ENCODE results near the gene TTPAL. TPM values are rescaled to one million over a fixed set of nuclear protein-coding genes. Genes with fewer than 3 reads are reported as not detected.

The TTPAL gene
- total and polyA plus RNA-seq, 2 donors (not counting 3 experiments of a cell fraction or from before 2014, with no cell fraction given), result 4.0 to 8.0 TPM

DNA sequence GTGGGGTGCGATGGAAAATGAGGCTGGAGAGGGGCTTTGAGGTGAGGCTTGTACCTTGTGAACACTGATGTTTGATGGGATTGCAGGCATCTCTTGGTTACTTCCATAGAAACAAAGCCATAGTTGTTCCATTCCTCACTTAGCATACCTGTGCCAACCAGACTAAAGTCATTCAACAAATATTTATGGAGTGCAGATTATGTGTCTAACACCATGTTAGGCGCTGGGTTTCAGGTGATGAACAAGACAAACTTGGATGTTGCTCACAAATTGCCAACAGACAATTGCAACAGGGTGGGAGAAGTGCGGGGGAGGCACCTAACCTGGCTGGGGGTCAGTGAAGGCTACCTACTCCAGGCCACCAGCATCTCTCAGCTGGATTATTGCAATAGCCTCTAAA lies 1.5 kb downstream of the TTPAL start:
- dilution Hi-C loops (cut with MboI; ENCODE audit: extremely low pct_ligation_motif_present, low sequenced_read_pairs) (no loop called here), intact Hi-C loops (cut with micrococcal nuclease) (loop anchor here (2.0 to 10.0 kb wide), 3 partner anchors 46 to 408 kb away; partner anchors contain the start of genes SERINC3 and YWHAB)
- H3K4me2 ChIP-seq (ENCODE audit: insufficient read depth, low read length), result no peak overlapping the region
- H3K27me3 ChIP-seq (ENCODE audit: control insufficient read depth in 2 of 2, insufficient read depth in 2 of 2, low read length in 2 of 2), result peaks cover 0 to 2% of the 10 kb centered on the region in 2 experiments
- CTCF ChIA-PET, result no interaction called here
- BruUV-seq (replicated peaks), result no TSS peak
- H3K79me2 ChIP-seq (ENCODE audit: control insufficient read depth, insufficient read depth, low read length), result no peaks in the 10 kb centered on the region
- no peak overlapping the region for H2AFZ ChIP-seq (ENCODE audit: low read depth, low read length)
- POLR2A ChIA-PET, result no interaction called here
- no peaks in the 10 kb centered on the region for H4K20me1 ChIP-seq (replicated peaks; ENCODE audit: control insufficient read depth, extremely low read depth, insufficient read depth, low read length)
- no peak overlapping the region for H3K9ac ChIP-seq (replicated peaks; ENCODE audit: extremely low read depth, insufficient read depth, low read length)
- H3K9me3 ChIP-seq (replicated peaks; ENCODE audit: control insufficient read depth, insufficient read depth, low read length), result no peaks in the 10 kb centered on the region
- H3K9me1 ChIP-seq (replicated peaks; ENCODE audit: control insufficient read depth, extremely low read depth, insufficient read depth, low read length), result no peaks in the 10 kb centered on the region
- DNase-seq (ENCODE audit: low read depth, low spot score), result no peak
- peaks cover 0 to 7% of the 10 kb centered on the region in 2 experiments for H3K36me3 ChIP-seq (ENCODE audit: control insufficient read depth in 2 of 2, extremely low read depth in 1 of 2, insufficient read depth in 2 of 2, low read length in 2 of 2)
- no peak overlapping the region for H3K27ac ChIP-seq (ENCODE audit: insufficient read depth, low read depth, low read length)
- peaks cover 13% of the 10 kb centered on the region for H3K4me1 ChIP-seq (ENCODE audit: control insufficient read depth, extremely low read depth, insufficient read depth, low read length)
- TF ChIP-seq, protein P1, sequence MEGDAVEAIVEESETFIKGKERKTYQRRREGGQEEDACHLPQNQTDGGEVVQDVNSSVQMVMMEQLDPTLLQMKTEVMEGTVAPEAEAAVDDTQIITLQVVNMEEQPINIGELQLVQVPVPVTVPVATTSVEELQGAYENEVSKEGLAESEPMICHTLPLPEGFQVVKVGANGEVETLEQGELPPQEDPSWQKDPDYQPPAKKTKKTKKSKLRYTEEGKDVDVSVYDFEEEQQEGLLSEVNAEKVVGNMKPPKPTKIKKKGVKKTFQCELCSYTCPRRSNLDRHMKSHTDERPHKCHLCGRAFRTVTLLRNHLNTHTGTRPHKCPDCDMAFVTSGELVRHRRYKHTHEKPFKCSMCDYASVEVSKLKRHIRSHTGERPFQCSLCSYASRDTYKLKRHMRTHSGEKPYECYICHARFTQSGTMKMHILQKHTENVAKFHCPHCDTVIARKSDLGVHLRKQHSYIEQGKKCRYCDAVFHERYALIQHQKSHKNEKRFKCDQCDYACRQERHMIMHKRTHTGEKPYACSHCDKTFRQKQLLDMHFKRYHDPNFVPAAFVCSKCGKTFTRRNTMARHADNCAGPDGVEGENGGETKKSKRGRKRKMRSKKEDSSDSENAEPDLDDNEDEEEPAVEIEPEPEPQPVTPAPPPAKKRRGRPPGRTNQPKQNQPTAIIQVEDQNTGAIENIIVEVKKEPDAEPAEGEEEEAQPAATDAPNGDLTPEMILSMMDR (IDR thresholded peaks at IDR 0.05; ENCODE audit: extremely low read depth in 1 of 2, insufficient read depth in 1 of 2, low read depth in 1 of 2, low read length in 2 of 2), result no peak
- TF ChIP-seq JUN (IDR thresholded peaks at IDR 0.05; ENCODE audit: borderline replicate concordance, insufficient read depth, insufficient read length, low read depth) (no peak), POLR2AphosphoS5 (IDR thresholded peaks at IDR 0.05; ENCODE audit: insufficient read depth, low read depth, low read length) (no peak)
- FAIRE-seq, result no peak
- H3K4me3 ChIP-seq (replicated peaks in 1 of 3; ENCODE audit: insufficient read depth in 1 of 3, low read depth in 1 of 3, low read length in 3 of 3), result no peak overlapping the region

DNA sequence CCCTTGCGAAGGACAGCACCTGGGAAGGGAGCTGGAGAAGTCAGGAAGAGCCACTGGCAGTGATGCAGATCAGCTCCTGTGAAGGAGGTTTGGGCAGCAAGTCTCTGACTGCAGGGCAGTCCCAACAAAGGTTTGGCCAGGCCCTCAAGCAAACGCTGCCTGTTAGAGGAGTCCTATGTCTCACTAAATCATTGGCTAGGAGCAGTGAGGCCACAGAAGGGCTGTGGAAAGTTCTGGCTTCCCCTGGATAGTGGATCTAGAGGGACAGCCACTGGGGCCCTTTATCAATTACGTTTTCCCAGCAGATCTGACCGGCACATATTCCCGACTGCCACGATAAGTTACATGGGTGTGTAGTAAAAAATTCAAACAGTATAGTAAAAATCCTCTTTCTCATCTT lies 2.5 kb downstream of the TTPAL start:
- ChIA-PET CTCF (no interaction called here), POLR2A (no interaction called here)
- no peak for TF ChIP-seq GATA2 (IDR thresholded peaks at IDR 0.05; ENCODE audit: insufficient read depth, insufficient read length, low read depth, low read length)
- no peak for TF ChIP-seq POLR2AphosphoS5 (IDR thresholded peaks at IDR 0.05; ENCODE audit: insufficient read depth, low read depth, low read length)
- TF ChIP-seq POLR2A (IDR thresholded peaks at IDR 0.05; ENCODE audit: low read depth, low read length), result no peak
- TF ChIP-seq EZH2 (IDR thresholded peaks at IDR 0.05; ENCODE audit: borderline replicate concordance, low read depth, low read length, severe bottlenecking), result no peak
- no peak for TF ChIP-seq FOS (IDR thresholded peaks at IDR 0.05; ENCODE audit: borderline replicate concordance, insufficient read depth, low read length)
- no peak for TF ChIP-seq MYC (IDR thresholded peaks at IDR 0.05; ENCODE audit: low read depth, low read length)
- TF ChIP-seq JUN (IDR thresholded peaks at IDR 0.05; ENCODE audit: borderline replicate concordance, insufficient read depth, insufficient read length, low read depth), result no peak
- TF ChIP-seq, protein P2, sequence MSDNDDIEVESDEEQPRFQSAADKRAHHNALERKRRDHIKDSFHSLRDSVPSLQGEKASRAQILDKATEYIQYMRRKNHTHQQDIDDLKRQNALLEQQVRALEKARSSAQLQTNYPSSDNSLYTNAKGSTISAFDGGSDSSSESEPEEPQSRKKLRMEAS (IDR thresholded peaks at IDR 0.05; ENCODE audit: insufficient read depth, insufficient read length), result no peak
- TF ChIP-seq, protein P1 (IDR thresholded peaks at IDR 0.05; ENCODE audit: extremely low read depth in 1 of 2, insufficient read depth in 1 of 2, low read depth in 1 of 2, low read length in 2 of 2), result no peak
- no peak for DNase-seq (ENCODE audit: low read depth, low spot score)
- Histone ChIP-seq H3K4me3 (replicated peaks in 1 of 3; ENCODE audit: insufficient read depth in 1 of 3, low read depth in 1 of 3, low read length in 3 of 3) (no peak overlapping the region), H3K9ac (replicated peaks; ENCODE audit: extremely low read depth, insufficient read depth, low read length) (no peak overlapping the region), H3K27me3 (ENCODE audit: control insufficient read depth in 2 of 2, insufficient read depth in 2 of 2, low read length in 2 of 2) (no peaks in the 10 kb centered on the region), H3K9me3 (replicated peaks; ENCODE audit: control insufficient read depth, insufficient read depth, low read length) (no peaks in the 10 kb centered on the region), H4K20me1 (replicated peaks; ENCODE audit: control insufficient read depth, extremely low read depth, insufficient read depth, low read length) (no peaks in the 10 kb centered on the region), H3K4me1 (ENCODE audit: control insufficient read depth, extremely low read depth, insufficient read depth, low read length) (peaks cover 13% of the 10 kb centered on the region), H2AFZ (ENCODE audit: low read depth, low read length) (no peak overlapping the region), H3K9me1 (replicated peaks; ENCODE audit: control insufficient read depth, extremely low read depth, insufficient read depth, low read length) (no peaks in the 10 kb centered on the region), H3K4me2 (ENCODE audit: insufficient read depth, low read length) (no peak overlapping the region), H3K36me3 (ENCODE audit: control insufficient read depth in 2 of 2, extremely low read depth in 1 of 2, insufficient read depth in 2 of 2, low read length in 2 of 2) (peaks cover 0 to 7% of the 10 kb centered on the region in 2 experiments), H3K79me2 (ENCODE audit: control insufficient read depth, insufficient read depth, low read length) (no peaks in the 10 kb centered on the region), H3K27ac (ENCODE audit: insufficient read depth, low read depth, low read length) (no peak overlapping the region)
- dilution Hi-C loops (cut with MboI; ENCODE audit: extremely low pct_ligation_motif_present, low sequenced_read_pairs), result no loop called here
- intact Hi-C loops (cut with micrococcal nuclease), result loop anchor here (10.0 kb wide), 2 partner anchors 257 to 407 kb away; partner anchors contain the start of gene YWHAB
- FAIRE-seq, result no peak
- no TSS peak for BruUV-seq (replicated peaks)

All from endothelial cell of umbilical vein (primary cell).